ENCODE data around the gene SGMS2.
A peak's percentile ranks its signal among the peaks of the same experiment; 100 is the strongest.
"Not testable (repeated sequence)": the region's sequence is repeated elsewhere in the genome, so short reads cannot be mapped to it uniquely, and the experiment has no call there.

Gene SGMS2

GRCh38 chr4:107916623-107917022 lies 91.9 kb downstream of the SGMS2 start:
- no peak for DNase-seq

GRCh38 chr4:107917500-107917899 lies 92.8 kb downstream of the SGMS2 start:
- DNase-seq: no peak

DNA sequence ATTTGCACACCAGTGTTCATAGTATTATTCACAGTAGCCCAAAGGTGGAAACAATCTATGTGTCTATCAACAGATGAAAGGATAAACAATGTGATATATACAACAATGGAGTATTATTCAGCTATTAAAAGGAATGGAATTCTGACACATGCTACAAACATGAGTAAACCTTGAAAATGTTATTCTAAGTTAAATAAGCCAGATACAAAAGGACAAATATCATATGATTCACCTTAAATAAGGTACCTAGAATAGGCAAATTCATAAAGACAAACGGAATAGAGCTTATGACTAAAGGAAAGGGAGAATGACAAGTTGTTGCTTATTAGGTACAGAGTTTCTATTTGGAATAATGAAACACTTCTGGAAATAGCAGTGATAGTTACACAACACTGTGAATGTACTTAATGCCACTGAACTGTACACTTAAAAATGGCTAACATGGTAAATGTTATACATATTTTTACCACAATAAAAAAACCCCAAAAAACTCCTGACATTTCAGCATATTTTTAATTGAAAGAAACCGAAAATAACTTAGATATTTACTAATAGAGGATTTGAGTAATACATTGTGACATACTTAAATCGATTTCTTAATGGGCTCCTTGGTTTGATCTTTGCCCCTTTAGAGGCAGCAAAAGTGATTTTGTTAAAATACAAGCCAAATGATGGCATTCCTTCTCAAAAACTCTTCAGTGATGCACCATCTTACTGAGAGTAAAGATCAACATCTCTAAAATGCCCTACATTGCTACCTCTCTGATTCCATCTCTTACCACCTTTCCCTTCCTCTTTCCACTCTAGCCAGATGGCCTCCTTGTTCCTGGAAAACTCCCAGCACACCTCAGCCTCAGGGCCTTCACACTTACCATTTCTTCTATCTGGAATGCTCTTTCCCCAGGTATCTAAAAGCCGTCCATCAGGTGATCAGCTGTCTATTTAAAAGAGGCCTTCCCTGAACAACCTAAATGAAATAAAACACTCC lies 98.0 kb downstream of the SGMS2 start:
- no peak for DNase-seq

- not testable (repeated sequence) for DNase-seq
Measured at GRCh38 chr4:107925713-107926112, 101.0 kb downstream of the SGMS2 start.

- DNase-seq: not testable (repeated sequence)
Measured at GRCh38 chr4:107926875-107927274, 102.1 kb downstream of the SGMS2 start.

DNA sequence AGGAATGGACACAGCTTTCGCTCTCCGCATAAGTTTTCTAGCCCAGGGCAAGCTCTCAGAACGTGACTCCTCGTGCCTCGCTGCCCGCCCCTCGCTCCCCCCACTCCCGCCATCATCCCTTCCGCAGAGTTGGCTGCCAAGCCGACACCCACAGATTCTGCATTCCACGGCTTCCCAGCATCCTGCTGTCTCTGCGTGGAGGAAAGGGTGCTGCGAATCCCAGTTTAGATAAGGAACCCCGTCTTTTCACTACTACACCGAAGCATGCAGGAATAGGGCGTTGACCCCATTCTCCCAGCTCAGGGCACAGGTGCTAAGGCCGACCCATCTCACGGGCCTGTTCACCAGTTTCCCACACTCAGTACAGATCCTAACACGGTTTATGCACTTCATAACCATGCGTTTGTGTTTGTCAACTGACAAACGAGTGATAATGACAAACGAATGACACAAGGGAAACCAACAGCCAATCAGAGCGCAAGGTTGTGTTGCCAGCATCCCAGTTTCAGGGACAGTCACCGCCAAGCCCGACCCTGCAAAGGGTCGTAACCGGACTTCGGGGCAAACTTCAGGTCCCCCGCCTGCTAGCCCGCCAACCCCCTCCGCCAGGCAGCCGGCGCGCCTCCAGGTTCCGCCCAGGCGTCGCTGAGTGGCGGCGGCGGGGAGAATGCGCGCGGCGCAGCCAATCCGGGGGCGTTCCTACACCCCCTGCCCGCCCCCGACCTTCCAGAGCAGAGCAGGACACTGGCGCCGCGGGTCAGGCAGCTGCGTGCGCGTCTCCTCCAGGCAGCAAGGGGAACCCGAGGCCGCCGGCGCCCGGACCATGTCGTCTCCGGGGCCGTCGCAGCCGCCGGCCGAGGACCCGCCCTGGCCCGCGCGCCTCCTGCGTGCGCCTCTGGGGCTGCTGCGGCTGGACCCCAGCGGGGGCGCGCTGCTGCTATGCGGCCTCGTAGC lies 106.4 kb downstream of the SGMS2 start, which contains the start of gene CYP2U1:
CYP2U1 (plus strand) TSS at position 729 of the 954 bp plus-strand sequence; CDS start at position 824, 95 bp downstream.
- DNase-seq: peak; percentile 74

DNA sequence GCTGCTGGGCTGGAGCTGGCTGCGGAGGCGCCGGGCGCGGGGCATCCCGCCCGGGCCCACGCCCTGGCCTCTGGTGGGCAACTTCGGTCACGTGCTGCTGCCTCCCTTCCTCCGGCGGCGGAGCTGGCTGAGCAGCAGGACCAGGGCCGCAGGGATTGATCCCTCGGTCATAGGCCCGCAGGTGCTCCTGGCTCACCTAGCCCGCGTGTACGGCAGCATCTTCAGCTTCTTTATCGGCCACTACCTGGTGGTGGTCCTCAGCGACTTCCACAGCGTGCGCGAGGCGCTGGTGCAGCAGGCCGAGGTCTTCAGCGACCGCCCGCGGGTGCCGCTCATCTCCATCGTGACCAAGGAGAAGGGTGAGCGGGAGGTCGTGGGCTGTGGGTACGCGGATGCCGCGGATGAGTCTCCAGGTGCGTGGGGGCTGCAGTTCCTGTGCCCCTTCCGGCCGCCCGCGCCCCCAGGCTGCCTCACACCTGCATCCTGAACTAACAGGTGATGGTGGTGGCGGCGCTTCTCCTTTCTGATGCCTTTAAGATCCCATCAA lies 107.1 kb downstream of the SGMS2 start:
- DNase-seq: no peak

GRCh38 chr4:107935246-107935645 lies 110.5 kb downstream of the SGMS2 start:
- no peak for DNase-seq

- DNase-seq: no peak
Measured at GRCh38 chr4:107937040-107937439, 112.3 kb downstream of the SGMS2 start.

GRCh38 chr4:107939307-107939706 lies 114.6 kb downstream of the SGMS2 start:
- DNase-seq: peak; percentile 72

- no peak for DNase-seq
Measured at GRCh38 chr4:107945809-107946208, 121.1 kb downstream of the SGMS2 start.

- peak; percentile 20 for DNase-seq
Measured at GRCh38 chr4:107950746-107951540, 126.2 kb downstream of the SGMS2 start.

DNA sequence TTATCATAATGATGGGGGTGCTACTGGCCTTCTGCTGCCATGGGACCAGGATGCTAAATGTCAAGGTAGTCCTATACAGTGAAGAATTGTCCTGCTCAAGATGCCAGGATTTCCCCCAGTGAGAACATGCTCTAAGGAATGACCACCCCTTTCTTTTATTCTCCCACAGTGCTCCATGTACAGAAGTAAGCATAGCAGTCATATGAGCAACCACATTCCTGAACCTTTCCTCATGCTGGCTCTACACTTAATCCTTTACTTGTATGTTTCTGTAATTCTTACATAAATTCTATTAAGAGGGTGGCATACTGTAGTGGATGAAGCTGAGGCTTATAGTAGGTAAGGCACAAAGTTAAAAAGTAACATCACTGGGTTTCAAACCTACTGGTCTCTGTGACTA lies 126.8 kb downstream of the SGMS2 start:
- peak; percentile 87 for DNase-seq

- no peak for DNase-seq
Measured at GRCh38 chr4:107956011-107956410, 131.3 kb downstream of the SGMS2 start.
